Measurements from ENCODE around the gene C11orf91.
"Not testable (repeated sequence)": the region's sequence is repeated elsewhere in the genome, so short reads cannot be mapped to it uniquely, and the experiment has no call there.

Gene C11orf91

GRCh38 chr11:33736148-33736812, 35.7 kb upstream of the C11orf91 start, which contains the start of gene CD59:
TSS of gene CD59 (minus strand) at chr11:33736423. CDS start at chr11:33722445, 13,978 bp downstream.
- DNase-seq (ENCODE audit: low spot score), result peak; percentile 87
- TF ChIP-seq, protein P1, sequence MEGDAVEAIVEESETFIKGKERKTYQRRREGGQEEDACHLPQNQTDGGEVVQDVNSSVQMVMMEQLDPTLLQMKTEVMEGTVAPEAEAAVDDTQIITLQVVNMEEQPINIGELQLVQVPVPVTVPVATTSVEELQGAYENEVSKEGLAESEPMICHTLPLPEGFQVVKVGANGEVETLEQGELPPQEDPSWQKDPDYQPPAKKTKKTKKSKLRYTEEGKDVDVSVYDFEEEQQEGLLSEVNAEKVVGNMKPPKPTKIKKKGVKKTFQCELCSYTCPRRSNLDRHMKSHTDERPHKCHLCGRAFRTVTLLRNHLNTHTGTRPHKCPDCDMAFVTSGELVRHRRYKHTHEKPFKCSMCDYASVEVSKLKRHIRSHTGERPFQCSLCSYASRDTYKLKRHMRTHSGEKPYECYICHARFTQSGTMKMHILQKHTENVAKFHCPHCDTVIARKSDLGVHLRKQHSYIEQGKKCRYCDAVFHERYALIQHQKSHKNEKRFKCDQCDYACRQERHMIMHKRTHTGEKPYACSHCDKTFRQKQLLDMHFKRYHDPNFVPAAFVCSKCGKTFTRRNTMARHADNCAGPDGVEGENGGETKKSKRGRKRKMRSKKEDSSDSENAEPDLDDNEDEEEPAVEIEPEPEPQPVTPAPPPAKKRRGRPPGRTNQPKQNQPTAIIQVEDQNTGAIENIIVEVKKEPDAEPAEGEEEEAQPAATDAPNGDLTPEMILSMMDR (IDR thresholded peaks at IDR 0.05; ENCODE audit: extremely low read depth, missing control alignments), result no peak

DNA sequence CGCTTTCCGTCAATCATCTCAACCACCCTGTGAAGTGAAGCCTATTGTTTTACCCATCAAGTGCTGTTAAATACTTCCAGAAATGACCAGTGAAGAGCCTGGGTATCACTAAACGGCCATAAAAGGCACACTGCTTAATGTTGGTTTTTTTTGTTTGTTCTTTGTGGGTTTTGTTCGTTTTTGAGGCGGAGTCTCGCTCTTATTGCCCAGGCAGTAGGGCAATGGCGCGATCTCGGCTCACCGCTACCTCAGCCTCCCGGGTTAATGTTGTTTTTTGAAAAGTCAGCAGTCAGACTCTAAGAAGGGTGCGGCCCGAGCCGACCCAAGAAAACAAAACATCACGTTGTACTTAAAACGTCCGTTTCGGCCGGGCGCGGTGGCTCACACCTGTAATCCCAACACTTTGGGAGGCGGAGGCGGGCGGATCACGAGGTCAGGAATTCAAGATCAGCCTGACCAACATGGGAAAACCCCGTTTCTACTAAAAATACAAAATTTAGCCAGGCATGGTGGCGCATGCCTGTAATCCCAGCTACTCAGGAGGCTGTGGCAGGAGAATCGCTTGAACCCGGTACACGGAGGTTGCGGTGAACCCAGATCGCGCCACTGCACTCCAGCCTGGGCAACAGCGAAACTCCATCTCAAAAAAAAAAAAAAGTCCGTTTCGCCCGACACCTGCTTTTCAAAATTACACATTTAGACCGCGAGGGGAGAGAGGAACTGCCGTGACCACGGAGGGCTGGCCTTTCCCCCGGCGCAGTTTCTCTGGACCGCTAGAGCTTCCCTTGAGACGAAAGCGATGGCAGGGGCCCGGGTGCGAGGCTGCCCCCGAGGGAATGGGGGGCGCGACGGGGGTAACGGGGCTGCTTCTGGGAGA, 34.9 kb upstream of the C11orf91 start:
- TF ChIP-seq, protein P1 (IDR thresholded peaks at IDR 0.05; ENCODE audit: extremely low read depth, missing control alignments), result no peak
- peak; percentile 75 for DNase-seq (ENCODE audit: low spot score)

- TF ChIP-seq, protein P1 (IDR thresholded peaks at IDR 0.05; ENCODE audit: extremely low read depth, missing control alignments), result no peak
- no peak for DNase-seq (ENCODE audit: low spot score)
Measured at GRCh38 chr11:33734441-33735270, 34.0 kb upstream of the C11orf91 start.

DNA sequence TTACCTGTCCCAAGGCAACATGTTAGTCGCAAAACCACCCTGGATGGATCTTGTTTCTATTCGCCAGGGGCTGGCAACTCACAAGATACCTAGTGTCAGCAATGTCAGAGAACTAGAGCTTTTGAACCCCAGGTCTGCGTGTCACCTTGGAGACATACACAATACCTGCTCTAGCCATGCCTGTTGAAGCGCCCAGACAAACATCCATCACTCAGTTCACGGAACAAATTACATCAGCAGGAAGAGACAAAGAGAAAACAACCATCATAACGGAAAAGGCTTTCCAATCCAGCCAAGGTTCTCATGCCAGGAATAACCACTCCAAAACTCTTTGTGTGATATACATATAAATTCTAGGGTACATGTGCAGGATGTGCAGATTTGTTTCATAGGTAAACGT, 33.4 kb upstream of the C11orf91 start:
- no peak for DNase-seq (ENCODE audit: low spot score)
- TF ChIP-seq, protein P1 (IDR thresholded peaks at IDR 0.05; ENCODE audit: extremely low read depth, missing control alignments), result no peak

- no peak for DNase-seq (ENCODE audit: low spot score)
- TF ChIP-seq, protein P1 (IDR thresholded peaks at IDR 0.05; ENCODE audit: extremely low read depth, missing control alignments), result no peak
Measured at GRCh38 chr11:33731723-33732531, 31.3 kb upstream of the C11orf91 start.

DNA sequence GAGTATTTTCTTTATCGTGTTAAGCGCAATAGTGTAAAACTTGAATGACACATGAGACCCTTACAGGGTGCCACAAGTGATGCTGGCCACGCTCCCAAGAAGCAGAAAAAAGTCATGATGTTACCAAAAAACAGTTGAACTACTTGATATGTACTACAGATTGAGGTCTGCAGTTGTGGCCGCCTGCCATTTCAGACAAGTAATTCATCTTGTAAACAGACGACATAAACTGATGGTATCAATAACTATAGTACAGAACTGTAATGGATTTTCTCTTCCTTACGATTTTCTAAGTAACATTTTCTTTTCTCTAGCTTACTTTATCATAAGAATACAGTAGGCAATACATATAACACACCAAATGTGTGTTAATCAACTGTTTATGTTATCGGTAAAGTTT, 30.1 kb upstream of the C11orf91 start:
- DNase-seq (ENCODE audit: low spot score), result no peak
- TF ChIP-seq, protein P1 (IDR thresholded peaks at IDR 0.05; ENCODE audit: extremely low read depth, missing control alignments), result no peak

DNA sequence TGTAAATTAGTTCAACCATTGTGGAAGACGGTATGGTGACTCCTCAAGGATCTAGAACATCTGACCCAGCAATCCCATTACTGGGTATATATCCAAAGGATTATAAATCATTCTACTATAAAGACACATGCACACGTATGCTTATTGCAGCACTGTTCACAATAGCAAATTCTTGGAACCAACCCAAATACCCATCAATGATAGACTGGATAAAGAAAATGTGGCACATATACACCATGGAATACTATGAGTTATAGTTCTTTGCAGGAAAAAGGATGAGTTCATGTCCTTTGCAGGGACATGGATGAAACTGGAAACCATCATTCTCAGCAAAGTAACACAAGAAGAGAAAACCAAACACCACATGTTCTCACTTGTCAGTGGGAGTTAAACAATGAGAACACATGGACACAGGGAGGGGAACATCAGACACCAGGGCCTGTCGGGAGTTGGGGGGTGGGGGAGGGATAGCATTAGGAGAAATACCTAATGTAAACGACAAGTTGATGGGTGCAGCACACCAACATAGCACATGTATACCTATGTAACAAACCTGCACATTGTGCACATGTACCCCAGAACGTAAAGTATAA, 28.5 kb upstream of the C11orf91 start:
- DNase-seq (ENCODE audit: low spot score), result not testable (repeated sequence)

- DNase-seq (ENCODE audit: low spot score), result not testable (repeated sequence)
Measured at GRCh38 chr11:33727539-33727938, 26.9 kb upstream of the C11orf91 start.

Measured in GM20000 (cell line).